Activated CD8-positive, alpha-beta memory T cell treated with anti-CD3 and anti-CD28 coated beads, Interleukin-2, amount 50 U/mL, for 1 hour (primary cell): ENCODE measurements around the gene ACVR1C.
A peak's percentile ranks its signal among the peaks of the same experiment; 100 is the strongest.

Experiments
- DNase-seq: peaks from one replicate; pipeline ENCODE4 v3.0.0-alpha.2; 2020; ENCODE audit errors: extremely low read depth

ACVR1C gene

GRCh38 chr2:157497638-157498314 lies 130.9 kb downstream of the ACVR1C start:
- DNase-seq, result no peak

GRCh38 chr2:157492189-157492773 lies 136.4 kb downstream of the ACVR1C start:
- DNase-seq, result peak; percentile 47

GRCh38 chr2:157489983-157490382 lies 138.7 kb downstream of the ACVR1C start:
- no peak for DNase-seq

GRCh38 chr2:157488877-157489276 lies 139.8 kb downstream of the ACVR1C start:
- no peak for DNase-seq

- DNase-seq, result no peak
Measured at GRCh38 chr2:157487747-157488146, 140.9 kb downstream of the ACVR1C start.

- no peak for DNase-seq
Measured at GRCh38 chr2:157487271-157487610, 141.4 kb downstream of the ACVR1C start.

- no peak for DNase-seq
Measured at GRCh38 chr2:157486596-157487270, 141.9 kb downstream of the ACVR1C start.

- DNase-seq, result no peak
Measured at GRCh38 chr2:157480182-157480961, 148.3 kb downstream of the ACVR1C start.

- DNase-seq, result no peak
Measured at GRCh38 chr2:157479081-157480027, 149.3 kb downstream of the ACVR1C start.

- DNase-seq, result no peak
Measured at GRCh38 chr2:157477919-157478318, 150.7 kb downstream of the ACVR1C start.

- DNase-seq, result no peak
Measured at GRCh38 chr2:157476953-157477709, 151.5 kb downstream of the ACVR1C start.
